Keratinocyte (primary cell): ENCODE measurements around the gene KDM8.

ENCODE experiments used
- EZH2 ChIP-seq: IDR thresholded peaks from one replicate; pipeline ENCODE4 v1.6.1; 2012; ENCODE audit warnings: inconsistent platforms, mild to moderate bottlenecking, low read length, moderate library complexity
- TF ChIP-seq, protein P1 (sequence below), 3 experiments: IDR thresholded peaks in 1 of 3; conservative IDR thresholded peaks in 1 of 3; optimal IDR thresholded peaks in 1 of 3; 2 replicates in 2 of 3; 3 replicates in 1 of 3; pipeline versions ENCODE3 to v1.5.1; 2011; ENCODE audit warnings: low read length in 3 of 3, mild to moderate bottlenecking in 3 of 3, moderate library complexity in 2 of 3, control low read depth in 1 of 3, inconsistent platforms in 1 of 3; ENCODE audit not compliant: insufficient read depth in 2 of 3; ENCODE audit errors: extremely low read depth in 1 of 3

DNA sequence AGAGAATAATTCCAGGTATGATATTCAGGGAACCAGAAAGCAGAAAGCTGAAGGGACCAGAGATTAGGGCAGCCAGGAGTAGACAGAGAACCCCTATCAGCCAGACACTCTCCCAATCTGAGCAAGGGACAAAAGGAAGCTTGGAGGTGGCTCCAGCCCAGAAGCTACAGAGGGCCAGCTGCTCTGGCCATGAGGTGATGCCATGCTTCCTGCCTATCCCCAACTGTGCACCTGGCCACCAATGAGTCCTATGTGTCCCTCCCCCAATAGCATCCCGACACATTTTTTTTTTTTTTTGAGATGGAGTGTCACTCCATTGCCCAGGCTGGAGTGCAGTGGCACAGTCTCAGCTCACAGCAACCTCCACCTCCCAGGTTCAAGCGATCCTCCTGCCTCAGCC is 35.3 kb downstream of the KDM8 start:
- TF ChIP-seq, protein P1, sequence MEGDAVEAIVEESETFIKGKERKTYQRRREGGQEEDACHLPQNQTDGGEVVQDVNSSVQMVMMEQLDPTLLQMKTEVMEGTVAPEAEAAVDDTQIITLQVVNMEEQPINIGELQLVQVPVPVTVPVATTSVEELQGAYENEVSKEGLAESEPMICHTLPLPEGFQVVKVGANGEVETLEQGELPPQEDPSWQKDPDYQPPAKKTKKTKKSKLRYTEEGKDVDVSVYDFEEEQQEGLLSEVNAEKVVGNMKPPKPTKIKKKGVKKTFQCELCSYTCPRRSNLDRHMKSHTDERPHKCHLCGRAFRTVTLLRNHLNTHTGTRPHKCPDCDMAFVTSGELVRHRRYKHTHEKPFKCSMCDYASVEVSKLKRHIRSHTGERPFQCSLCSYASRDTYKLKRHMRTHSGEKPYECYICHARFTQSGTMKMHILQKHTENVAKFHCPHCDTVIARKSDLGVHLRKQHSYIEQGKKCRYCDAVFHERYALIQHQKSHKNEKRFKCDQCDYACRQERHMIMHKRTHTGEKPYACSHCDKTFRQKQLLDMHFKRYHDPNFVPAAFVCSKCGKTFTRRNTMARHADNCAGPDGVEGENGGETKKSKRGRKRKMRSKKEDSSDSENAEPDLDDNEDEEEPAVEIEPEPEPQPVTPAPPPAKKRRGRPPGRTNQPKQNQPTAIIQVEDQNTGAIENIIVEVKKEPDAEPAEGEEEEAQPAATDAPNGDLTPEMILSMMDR (optimal IDR thresholded peaks at IDR 0.05 in 1 of 3, IDR thresholded peaks at IDR 0.05 in 1 of 3, conservative IDR thresholded peaks at IDR 0.05 in 1 of 3; ENCODE audit: extremely low read depth in 1 of 3, insufficient read depth in 2 of 3, low read length in 3 of 3), result no peak
- no peak for TF ChIP-seq EZH2
